DND-41 (cell line): ENCODE results near the gene CPA2.

Experiments
- CTCF ChIP-seq: IDR thresholded peaks from 2 replicates; pipeline ENCODE4 v1.5.1; 2012; ENCODE audit warnings: borderline replicate concordance, low read length, moderate library complexity, mild to moderate bottlenecking; ENCODE audit not compliant: poor library complexity, severe bottlenecking; ENCODE audit errors: extremely low read depth
- EZH2 ChIP-seq: IDR thresholded peaks from 3 replicates; pipeline ENCODE4 v1.6.1; 2012; ENCODE audit warnings: borderline replicate concordance, low read depth, mild to moderate bottlenecking, moderate library complexity, low read length, inconsistent platforms; ENCODE audit not compliant: severe bottlenecking

GRCh38 chr7:130303127-130303526 is 36.5 kb downstream of the CPA2 start:
- TF ChIP-seq CTCF (no peak), EZH2 (no peak)
